Esophagus squamous epithelium (tissue), 5 donors: ENCODE results near the gene NCOR1. TPM values are rescaled to one million over a fixed set of nuclear protein-coding genes. Genes with fewer than 3 reads are reported as not detected.

Experiments used
- DNase-seq: peaks from one replicate; lab custom pipeline; 2025; lab: John Stamatoyannopoulos, UW
- H3K27ac ChIP-seq, 4 donors: fragments of 200-600 bp; sonication (generic); one replicate each; pipeline ENCODE4 v1.5.1; 2016 to 2019; ENCODE audit warnings: mild to moderate bottlenecking in 1 of 4
- H3K27me3 ChIP-seq, 4 donors: fragments of 200-600 bp; sonication (generic); 1 replicate in 3 of 4; 2 replicates in 1 of 4; pipeline versions ENCODE4 v1.5.1 to v1.6.0; 2017 to 2021; ENCODE audit warnings: antibody characterized with exemption in 1 of 4
- H3K36me3 ChIP-seq, 3 donors: fragments of 200-600 bp; sonication (generic); one replicate each; pipeline ENCODE4 v1.5.1; 2016 to 2019
- H3K4me1 ChIP-seq, 3 donors: fragments of 200-600 bp; sonication (generic); one replicate each; pipeline ENCODE4 v1.5.1; 2017 to 2019
- H3K4me3 ChIP-seq, 4 donors: fragments of 200-600 bp; sonication (generic); 1 replicate in 3 of 4; 2 replicates in 1 of 4; pipeline ENCODE4 v1.5.1; 2016 to 2019; ENCODE audit warnings: mild to moderate bottlenecking in 2 of 4, moderate library complexity in 1 of 4
- H3K9me3 ChIP-seq, 3 donors: fragments of 200-600 bp; sonication (generic); one replicate each; pipeline ENCODE4 v1.5.1; 2016 to 2019
- CTCF ChIP-seq, 6 experiments: fragments of 450-650 bp in 4 of 6; fragments of 200-600 bp in 2 of 6; sonication (generic) in 2 of 6; IDR thresholded peaks; one replicate each; pipeline ENCODE4 v1.5.1; 2016 to 2019; ENCODE audit warnings: antibody characterized with exemption in 6 of 6, mild to moderate bottlenecking in 4 of 6, moderate library complexity in 4 of 6
- POLR2A ChIP-seq, 4 donors: fragments of 450-650 bp; IDR thresholded peaks; one replicate each; pipeline ENCODE4 v1.6.1; 2017; ENCODE audit warnings: antibody characterized with exemption in 4 of 4, mild to moderate bottlenecking in 4 of 4, moderate library complexity in 3 of 4
- WGBS, 2 donors: methylation state at CpG; one replicate each; pipeline ENCODE4 v1.1.5; 2018; 5-methylcytosine and 5-hydroxymethylcytosine counted together
- intact Hi-C: fragments of 100-400 bp; cut with DNase I; formaldehyde crosslinking; loops from one replicate; pipeline ENCODE4 v1.15.0; 2022
- total RNA-seq, 4 donors: library from RNA; depleted of rRNA; stranded (reverse); fragments of >200 nt; gene quantifications; one replicate each; pipeline ENCODE4 v1.1.0, GENCODE V29; 2016
- donor health status: DM: yes; HTN: yes; CAD: no.

The NCOR1 gene
- total RNA-seq, 4 donors from 2014 or later = 52.5 to 188 (median 76.8) TPM

GRCh38 chr17:16189791-16190348 is 25.5 kb downstream of the NCOR1 start:
- WGBS, 2 donors = 65 to 79% methylated on average over 3 of the region's 3 CpGs

GRCh38 chr17:16187642-16188041 is 27.7 kb downstream of the NCOR1 start:
- H3K9me3 ChIP-seq = no peaks in the 10 kb centered on the region
- DNase-seq = no peak
- peaks cover 0 to 23% (median 13%) of the 10 kb centered on the region in 3 donors for H3K4me1 ChIP-seq
- H3K27ac ChIP-seq = no peak overlapping the region
- 86 to 89% methylated on average over 5 of the region's 5 CpGs for WGBS, 2 donors
- intact Hi-C loops = no loop called here
- no peak for TF ChIP-seq POLR2A (IDR thresholded peaks at IDR 0.05)
- TF ChIP-seq CTCF (IDR thresholded peaks at IDR 0.05) = no peak
- peaks cover 0 to 85% (median 9%) of the 10 kb centered on the region in 3 donors for H3K36me3 ChIP-seq
- no peaks in the 10 kb centered on the region for H3K27me3 ChIP-seq
- H3K4me3 ChIP-seq = no peak overlapping the region

More at GRCh38 chr17:16189791-16190348, 25.5 kb downstream of the NCOR1 start:
- Histone ChIP-seq H3K36me3 (peaks cover 0 to 83% (median 6%) of the 10 kb centered on the region in 3 donors), H3K27me3 (no peaks in the 10 kb centered on the region), H3K4me3 (no peak overlapping the region), H3K27ac (no peak overlapping the region), H3K9me3 (no peaks in the 10 kb centered on the region), H3K4me1 (peaks cover 0 to 23% (median 13%) of the 10 kb centered on the region in 3 donors)
- intact Hi-C loops = no loop called here
- no peak for TF ChIP-seq POLR2A (IDR thresholded peaks at IDR 0.05)
- no peak for TF ChIP-seq CTCF (IDR thresholded peaks at IDR 0.05)
- DNase-seq = no peak

GRCh38 chr17:16181581-16181980 is 33.8 kb downstream of the NCOR1 start:
- no peak for TF ChIP-seq CTCF (IDR thresholded peaks at IDR 0.05)
- intact Hi-C loops = no loop called here
- 100% methylated on average over 1 of the region's 1 CpG for WGBS, 2 donors

GRCh38 chr17:16178836-16179235 is 36.5 kb downstream of the NCOR1 start:
- DNase-seq = no peak

More at GRCh38 chr17:16181581-16181980, 33.8 kb downstream of the NCOR1 start:
- Histone ChIP-seq H3K36me3 (peaks cover 0 to 78% (median 9%) of the 10 kb centered on the region in 3 donors), H3K27me3 (no peaks in the 10 kb centered on the region), H3K4me1 (no peaks in the 10 kb centered on the region), H3K9me3 (no peaks in the 10 kb centered on the region), H3K27ac (no peak overlapping the region), H3K4me3 (no peak overlapping the region)
- DNase-seq = no peak

More at GRCh38 chr17:16178836-16179235, 36.5 kb downstream of the NCOR1 start:
- TF ChIP-seq CTCF (IDR thresholded peaks at IDR 0.05) (no peak), POLR2A (IDR thresholded peaks at IDR 0.05) (no peak)
- 71 to 88% methylated on average over 5 of the region's 5 CpGs for WGBS, 2 donors
- H3K36me3 ChIP-seq = peaks cover 0 to 59% (median 0%) of the 10 kb centered on the region in 3 donors
- no peaks in the 10 kb centered on the region for H3K4me1 ChIP-seq
- no peak overlapping the region for H3K27ac ChIP-seq
- intact Hi-C loops = no loop called here
- H3K9me3 ChIP-seq = no peaks in the 10 kb centered on the region
- H3K27me3 ChIP-seq = no peaks in the 10 kb centered on the region
- H3K4me3 ChIP-seq = no peak overlapping the region
